NCI-H82 (cell line): Measurements from ENCODE around the gene MANSC4.
A peak's percentile ranks its signal among the peaks of the same experiment; 100 is the strongest.
"Not testable (repeated sequence)": the region's sequence is repeated elsewhere in the genome, so short reads cannot be mapped to it uniquely, and the experiment has no call there.

Experiments used
- DNase-seq: peaks from one replicate; lab custom pipeline; 2025; lab: John Stamatoyannopoulos, UW

The MANSC4 gene

GRCh38 chr12:27751386-27752047, 28.5 kb downstream of the MANSC4 start:
- peak; percentile 12 for DNase-seq

DNA sequence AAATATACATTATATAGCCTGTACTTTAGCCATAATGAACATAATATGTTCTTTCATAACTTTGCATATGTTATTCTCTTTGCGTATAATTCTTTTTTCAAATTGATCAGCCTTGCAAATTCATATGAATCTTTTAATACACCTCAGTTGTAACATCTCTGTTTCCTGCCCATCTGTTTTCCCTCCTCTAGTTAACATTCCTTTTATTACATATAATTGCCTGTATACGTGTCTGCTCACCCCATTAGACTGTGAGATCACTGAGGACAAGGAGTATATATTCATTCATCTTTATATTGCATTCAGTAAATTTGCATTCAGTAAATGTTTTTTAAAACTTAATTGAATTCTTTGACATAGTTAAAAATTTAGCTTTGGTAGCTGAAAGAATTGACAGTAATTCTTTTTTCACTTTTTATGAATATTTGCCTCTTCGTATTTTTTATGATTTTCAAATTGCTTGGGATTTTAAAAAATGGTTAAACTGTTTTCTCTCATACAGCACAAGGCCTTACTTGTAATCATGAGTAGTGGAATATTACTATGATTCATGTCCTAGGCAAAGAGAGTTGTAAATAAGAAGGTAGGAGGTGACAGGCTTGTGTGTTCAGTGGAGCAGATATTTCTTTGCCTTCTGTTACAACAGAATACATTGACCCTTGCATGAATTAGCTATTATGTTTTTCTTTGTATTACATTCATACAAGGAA, 32.8 kb downstream of the MANSC4 start:
- DNase-seq, result no peak

DNA sequence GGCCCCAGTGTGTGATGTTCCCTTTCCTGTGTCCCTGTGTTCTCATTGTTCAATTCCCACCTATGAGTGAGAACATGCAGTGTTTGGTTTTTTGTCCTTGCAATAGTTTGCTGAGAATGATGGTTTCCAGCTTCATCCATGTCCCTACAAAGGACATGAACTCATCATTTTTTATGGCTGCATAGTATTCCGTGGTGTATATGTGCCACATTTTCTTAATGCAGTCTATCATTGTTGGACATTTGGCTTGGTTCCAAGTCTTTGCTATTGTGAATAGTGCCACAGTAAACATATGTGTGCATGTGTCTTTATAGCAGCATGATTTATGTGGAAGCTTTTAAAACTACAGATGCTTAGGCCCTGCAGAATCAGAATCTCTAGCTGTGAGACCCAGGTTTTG, 34.3 kb downstream of the MANSC4 start:
- DNase-seq, result not testable (repeated sequence)

GRCh38 chr12:27743601-27744000, 36.4 kb downstream of the MANSC4 start:
- DNase-seq, result no peak

DNA sequence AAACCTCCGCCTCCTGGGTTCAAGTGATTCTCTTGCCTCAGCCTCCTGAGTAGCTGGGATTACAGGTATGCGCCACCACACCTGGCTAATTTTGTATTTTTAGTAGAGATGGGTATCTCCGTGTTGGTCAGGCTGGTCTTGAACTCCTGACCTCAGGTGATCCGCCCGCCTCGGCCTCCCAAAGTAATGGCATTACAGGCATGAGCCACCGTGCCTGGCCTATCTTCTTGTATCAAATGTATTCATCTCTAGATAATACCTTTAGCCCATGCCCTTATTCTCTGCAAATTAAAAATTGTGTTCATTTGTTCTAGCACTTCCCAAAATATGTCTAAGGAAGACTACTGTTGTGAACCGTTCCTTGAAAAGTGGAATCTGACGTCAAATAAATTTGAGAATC, 45.7 kb downstream of the MANSC4 start:
- not testable (repeated sequence) for DNase-seq

DNA sequence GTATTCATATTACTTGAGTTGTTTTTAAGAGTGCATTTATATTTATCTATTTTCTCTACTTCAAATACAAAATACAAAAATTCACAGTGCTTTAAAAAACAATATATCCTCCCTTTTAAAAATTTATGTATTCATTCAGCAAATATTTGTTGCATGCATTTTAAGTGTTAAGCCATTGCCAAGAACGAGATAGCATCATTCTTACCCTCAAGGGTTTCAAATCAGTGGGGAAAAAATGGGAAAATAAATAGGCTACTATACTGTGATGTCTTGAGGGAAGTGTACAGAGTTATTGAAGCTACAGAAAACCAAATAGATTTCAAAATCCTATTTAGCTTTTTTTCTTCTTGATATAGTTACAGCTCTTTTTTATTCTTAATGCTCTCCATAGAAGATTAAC, 46.2 kb downstream of the MANSC4 start:
- DNase-seq, result no peak

- DNase-seq, result peak; percentile 51
Observed at GRCh38 chr12:27733052-27733656, 46.9 kb downstream of the MANSC4 start.

DNA sequence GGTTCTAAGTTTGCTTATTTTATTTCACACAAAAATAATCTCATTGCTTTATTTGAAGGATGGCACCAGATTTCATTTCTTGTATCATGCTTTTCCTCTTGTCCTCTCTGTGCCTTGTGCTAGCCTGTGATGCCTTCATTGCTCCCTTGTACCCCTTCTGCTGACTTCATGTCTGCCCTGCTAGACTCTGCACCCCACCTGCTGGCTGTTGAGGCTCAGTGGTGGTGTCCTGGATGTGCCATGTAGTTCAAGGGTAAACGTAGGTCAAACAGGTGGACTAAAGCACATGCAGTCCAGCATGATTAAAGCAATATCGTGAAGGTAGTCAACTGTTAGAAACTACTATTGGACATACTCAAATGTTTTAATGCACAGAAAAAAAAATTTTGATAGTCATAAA, 47.8 kb downstream of the MANSC4 start:
- peak; percentile 11 for DNase-seq

DNA sequence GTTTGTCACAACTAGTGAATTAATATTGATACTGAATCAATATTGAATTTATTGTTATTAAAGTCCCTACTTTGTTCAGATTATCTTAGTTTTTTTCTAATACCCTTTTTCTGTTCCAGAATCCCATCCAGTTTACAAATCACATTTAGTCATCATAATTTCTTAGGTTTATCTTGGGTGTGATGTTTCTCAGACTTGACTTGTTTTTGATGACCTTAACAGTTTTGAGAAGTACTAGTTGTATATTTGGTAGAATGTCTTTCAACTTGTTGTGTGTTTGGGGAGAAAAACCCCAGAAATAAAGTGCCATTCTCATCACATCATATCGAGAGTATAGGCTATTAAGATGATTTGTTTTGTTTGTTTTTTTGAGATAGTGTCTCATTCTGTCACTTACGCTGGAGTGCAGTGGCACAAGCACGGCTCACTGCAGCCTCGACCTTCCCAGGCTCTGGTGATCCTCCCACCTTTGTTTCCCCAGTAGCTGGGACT, 49.9 kb downstream of the MANSC4 start:
- DNase-seq, result no peak

DNA sequence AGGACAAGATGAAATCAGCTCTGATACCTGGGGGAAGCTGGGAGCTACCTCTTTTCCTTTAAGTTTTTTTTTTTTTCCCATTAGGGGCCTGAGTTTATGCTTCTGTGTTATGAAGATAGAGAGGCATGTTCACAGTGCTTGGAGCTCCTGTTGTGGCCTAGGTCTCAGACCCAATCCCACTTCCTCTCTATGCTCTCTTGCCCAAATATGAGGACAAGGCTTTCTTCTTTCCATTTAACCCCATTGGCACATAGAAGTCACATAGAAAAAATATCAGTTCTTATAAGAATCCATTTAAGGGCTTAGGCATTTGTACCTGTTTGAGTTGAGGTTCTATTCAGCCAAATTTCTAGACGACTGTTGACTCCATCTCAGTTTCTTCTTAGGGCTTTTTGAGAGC, 56.8 kb downstream of the MANSC4 start:
- no peak for DNase-seq
